HG03457 (cell line): ENCODE measurements around the gene SULF2.

Experiments
- ATAC-seq: cut with Tn5 transposase; IDR thresholded peaks from one replicate; pipeline ENCODE4 v1.9.1; 2021; ENCODE audit warnings: moderate number of reproducible peaks; ENCODE audit not compliant: unreplicated experiment

The SULF2 gene

DNA sequence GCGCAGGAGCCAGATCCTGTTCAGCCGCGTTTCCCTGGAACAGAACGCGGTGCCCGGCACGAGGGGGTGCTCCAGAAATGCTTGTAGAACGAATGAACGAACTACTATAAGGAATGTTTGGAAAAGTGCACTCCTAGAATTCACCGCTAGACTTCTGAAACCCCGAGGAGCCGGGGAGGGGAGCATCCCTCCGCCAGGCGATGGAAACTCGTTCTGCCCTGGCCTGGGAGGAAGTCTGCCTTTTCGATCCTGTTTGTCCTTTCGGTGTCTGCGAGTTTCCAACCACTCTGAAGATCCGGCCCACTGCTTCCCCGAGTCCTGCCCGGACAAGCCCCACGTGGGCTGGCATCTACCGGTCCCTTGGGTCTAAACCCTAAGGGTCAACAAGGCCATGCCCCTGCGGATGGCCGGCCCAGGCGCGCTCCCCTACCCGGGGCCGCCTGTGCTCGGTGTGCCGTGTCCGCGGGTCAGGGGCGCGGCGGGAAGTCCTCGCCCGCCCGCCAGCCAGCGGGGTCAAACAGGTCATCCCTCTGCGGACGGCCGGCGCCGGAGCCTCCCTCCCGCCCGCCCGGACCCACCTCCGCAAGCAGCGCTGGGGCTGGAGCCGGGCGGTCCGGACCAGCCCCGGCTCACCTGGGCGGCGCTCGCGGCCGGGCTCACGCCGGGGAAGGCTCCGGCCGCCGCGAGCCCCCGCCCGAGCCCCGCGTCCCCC lies 526 bp downstream of the SULF2 start:
- ATAC-seq: no peak

GRCh38 chr20:47783828-47784598 lies 1.3 kb downstream of the SULF2 start:
- no peak for ATAC-seq

- ATAC-seq: no peak
These were observed 2.2 kb downstream of the SULF2 start for GRCh38 chr20:47782920-47783552.

- ATAC-seq: no peak
These were observed 3.2 kb downstream of the SULF2 start for GRCh38 chr20:47782076-47782475.

- ATAC-seq: no peak
These were observed 3.6 kb downstream of the SULF2 start for GRCh38 chr20:47781632-47782031.

- no peak for ATAC-seq
These were observed 4.4 kb downstream of the SULF2 start for GRCh38 chr20:47780720-47781389.

DNA sequence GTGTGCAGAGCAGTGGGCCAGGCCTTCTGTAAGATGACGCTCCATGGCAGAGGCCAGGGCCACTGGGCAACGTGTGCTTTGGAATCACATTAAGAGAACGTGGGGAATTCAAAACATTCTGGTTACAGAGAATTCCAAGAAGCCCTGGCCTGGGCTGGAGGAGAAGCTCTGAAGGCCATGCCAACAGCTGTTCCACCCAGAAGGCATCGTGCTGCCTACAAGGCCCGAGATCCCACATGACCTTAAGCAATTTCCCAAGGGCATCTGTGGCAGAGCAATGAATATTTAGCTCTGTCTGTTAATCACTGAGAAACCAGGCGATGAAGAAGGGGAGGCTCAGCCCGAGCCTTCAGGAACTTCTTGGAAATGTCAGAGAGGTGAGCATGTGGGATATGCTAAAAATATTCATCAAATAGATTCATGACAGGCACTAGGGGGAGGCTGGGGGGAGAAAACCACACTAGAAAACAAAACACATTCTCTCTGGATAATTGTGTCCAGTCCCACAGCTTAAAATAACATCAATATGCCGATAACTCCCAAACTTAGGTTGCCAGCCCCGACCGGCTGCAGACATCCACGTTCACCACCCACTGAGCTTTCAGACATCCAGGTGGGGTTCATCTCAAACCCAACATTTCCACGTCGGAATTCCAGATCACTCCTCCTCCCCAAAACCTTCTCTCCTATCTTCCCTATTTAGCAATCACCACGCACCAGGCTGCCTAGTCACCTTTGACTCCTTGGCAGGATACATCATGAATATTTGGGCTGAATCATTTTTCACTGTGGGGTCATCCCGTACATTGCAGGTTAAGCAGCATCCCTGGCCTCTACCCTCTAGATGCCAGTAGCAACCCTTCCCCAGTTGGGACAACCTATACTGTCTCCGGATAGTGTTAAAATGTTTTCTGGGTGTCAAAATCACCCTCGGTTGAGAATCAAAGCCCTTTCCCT lies 6.6 kb downstream of the SULF2 start:
- no peak for ATAC-seq

DNA sequence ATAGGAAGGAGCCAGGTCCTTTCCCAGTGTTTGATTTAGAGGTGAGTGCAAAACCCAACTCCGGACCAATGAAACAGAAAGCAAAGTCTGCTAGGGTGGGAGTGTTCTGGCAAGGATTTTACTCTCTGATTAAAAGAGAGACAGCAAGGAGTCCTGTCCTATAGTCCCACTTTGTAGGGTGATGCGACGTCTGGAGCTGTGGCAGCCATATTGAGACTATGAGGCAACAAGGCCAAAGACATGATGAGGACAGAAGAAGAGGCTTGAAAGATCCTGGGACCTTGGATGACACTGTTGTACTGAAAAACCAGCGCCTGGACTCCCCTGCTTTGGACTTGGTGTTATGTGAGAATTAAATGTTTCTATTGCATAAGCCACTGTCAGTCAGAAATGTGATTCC lies 8.1 kb downstream of the SULF2 start:
- no peak for ATAC-seq

- ATAC-seq: no peak
These were observed 8.6 kb downstream of the SULF2 start for GRCh38 chr20:47776639-47777038.

DNA sequence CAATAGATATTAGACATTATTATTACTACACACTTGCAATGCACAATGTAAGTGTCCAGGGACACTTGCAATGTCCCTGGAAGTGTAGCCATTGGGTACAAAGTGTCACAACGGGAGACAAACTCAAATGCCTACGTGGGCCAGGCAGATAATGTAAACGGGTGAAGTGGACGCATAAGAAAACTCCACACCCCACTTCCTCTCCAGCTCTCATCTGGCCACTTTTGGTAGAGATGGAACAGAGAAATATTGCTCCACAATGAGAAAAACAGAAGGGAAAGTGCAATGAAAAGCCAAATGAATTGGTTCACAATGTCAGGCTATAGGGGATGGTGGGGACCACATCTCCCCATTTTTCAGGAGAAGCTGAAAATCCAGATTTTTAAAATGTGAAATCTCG lies 9.4 kb downstream of the SULF2 start:
- ATAC-seq: no peak

DNA sequence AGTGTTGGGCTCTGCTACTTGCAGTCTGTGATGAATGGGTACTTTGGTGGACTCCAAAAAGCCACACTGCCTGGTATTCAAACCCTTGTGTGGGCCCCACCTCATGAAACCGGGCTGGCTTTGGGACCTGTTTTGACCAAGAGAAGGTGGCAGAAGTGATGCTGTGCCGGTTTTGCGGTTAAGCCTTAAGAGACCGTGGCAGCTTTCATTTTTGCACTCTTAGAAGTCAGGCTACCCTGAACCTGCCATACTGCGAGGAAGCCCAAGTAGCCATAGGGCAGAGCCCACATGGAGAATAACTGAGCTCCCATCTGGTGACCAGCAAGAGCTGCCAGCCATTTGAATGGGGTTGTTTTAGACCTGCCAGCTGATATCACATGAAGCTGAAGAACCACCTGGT lies 10.2 kb downstream of the SULF2 start:
- ATAC-seq: no peak

DNA sequence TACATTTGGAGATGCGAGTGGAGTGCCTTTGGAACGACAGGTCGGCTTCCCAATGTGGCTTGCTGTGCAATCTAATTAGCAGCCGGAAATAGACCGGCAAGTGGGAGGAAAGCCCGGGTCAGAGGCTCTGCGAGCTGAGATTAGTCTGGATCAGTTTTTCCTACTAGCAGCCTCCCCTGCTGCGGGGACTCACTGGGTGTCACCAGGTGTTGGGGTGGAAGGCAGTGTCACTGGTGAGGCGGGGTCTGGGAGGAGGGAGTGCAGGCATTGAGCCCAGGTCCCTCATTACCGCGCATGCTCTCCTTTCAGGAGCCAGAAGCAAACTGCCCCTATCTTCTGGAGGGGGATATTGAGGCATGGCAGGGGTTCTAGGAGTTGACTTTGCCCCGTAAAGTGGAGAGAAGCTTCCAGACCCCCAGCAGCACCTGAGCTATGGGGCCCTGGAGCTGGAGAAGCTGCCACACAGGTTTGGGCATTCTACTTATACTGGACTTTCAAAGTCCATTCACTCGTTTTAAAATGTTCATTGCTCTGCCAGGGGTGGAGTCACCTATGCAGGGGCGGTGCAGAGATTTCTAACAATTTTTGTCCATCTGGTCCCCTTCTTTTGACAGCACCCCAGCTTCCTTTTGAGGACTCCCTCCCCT lies 11.0 kb downstream of the SULF2 start:
- no peak for ATAC-seq

DNA sequence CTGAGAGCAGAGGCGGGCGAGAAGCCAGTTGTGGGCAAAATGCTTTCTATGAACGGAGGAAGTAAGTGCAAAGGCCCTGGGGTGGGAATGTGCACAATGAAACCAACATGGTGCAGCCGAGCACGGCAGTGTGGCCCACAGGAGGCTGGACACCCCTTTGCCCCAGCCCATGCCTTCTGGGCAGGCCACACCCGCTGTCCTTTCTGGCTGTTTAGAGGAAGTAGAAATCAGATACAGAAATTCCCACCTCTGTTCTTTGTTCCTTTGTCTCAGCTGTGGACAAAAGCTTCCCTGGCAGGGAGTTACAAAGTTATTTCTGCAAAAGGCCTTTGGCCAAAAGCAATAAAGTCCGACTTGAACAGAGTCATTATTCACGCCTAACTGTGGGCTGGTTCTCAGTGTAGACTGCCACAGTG lies 11.9 kb downstream of the SULF2 start:
- no peak for ATAC-seq

- ATAC-seq: no peak
These were observed 14.3 kb downstream of the SULF2 start for GRCh38 chr20:47770935-47771334.

GRCh38 chr20:47768016-47768824 lies 17.1 kb downstream of the SULF2 start:
- ATAC-seq: no peak

DNA sequence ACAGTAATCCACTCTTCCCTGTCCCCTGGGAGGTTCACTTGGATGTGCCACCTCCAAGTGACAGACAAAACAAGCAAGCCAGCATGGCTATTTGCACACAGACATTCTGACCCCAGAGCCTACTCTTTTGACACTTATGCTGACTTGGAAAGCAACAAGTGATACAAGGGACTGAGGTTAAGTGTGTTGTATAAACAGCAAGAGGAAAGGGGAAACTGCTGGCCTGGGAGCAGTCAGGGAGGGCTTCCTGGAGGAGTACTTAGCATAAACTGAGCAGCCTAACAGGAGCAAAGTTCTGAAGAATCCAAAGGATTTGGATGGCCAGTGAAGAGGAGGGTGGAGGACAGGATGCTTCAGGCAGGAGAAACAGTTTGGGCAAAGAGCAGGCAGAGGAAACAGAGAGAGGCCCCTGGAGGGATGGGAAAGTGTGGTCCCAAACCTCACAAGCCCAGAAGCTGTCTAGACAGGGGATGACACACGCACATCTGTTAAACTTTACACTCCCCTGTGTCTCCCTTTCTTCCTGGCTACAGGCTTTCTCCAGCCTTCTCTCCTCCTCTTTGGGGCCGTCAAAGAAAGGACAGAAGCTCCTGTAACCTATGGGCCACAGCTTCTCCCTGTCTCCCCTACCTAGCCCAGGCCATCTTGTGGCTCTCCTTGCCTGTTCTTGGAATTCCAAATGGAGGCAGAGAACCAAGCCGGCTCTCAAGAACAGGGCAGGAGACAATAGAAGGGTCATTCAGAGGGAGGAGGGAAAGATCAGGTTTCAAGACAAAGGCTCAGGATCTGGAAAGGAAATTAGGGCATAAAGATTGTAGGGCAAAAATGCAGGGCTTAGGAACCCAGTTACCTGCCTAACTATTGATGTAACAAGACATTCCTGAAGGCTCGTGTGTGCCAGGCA lies 19.3 kb downstream of the SULF2 start:
- ATAC-seq: no peak

GRCh38 chr20:47765271-47765670 lies 20.0 kb downstream of the SULF2 start:
- no peak for ATAC-seq

DNA sequence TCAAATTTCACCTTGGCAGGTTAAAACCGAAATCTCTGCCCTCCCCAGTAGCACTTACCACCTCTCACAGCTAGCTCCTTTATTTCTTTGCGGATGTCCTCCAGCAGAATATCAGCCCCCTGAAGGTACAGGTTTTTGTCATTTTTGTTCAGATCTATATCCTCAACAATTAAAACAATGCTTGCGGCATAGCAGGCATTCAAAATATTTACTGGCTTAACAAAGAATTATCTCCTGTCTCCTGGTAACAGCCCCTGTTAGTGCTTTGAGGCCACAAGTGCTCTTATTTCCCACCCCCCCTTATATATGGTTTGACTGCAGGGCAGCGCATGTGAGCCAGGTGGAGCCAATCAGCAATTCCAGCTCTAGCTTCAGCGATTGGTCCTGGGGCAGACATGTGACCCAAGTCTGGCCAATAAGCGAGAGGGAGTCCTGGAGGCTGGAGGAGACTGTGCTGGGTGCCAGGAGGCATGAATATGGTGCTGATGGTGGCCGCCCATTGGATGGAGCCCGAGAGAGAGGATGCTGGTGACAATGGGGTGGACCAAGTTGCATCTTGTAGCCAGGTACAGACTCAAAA lies 21.0 kb downstream of the SULF2 start:
- no peak for ATAC-seq
